HG03025 (cell line): Measurements from ENCODE around the gene DCDC2.
"Not testable (repeated sequence)": the region's sequence is repeated elsewhere in the genome, so short reads cannot be mapped to it uniquely, and the experiment has no call there.

ENCODE experiments used
- ATAC-seq: cut with Tn5 transposase; IDR thresholded peaks from one replicate; pipeline ENCODE4 v1.9.1; 2021; ENCODE audit warnings: mild to moderate bottlenecking, moderate library complexity; ENCODE audit not compliant: unreplicated experiment, low FRiP score

DCDC2 gene

GRCh38 chr6:24273096-24273870 lies 84.6 kb downstream of the DCDC2 start:
- no peak for ATAC-seq

DNA sequence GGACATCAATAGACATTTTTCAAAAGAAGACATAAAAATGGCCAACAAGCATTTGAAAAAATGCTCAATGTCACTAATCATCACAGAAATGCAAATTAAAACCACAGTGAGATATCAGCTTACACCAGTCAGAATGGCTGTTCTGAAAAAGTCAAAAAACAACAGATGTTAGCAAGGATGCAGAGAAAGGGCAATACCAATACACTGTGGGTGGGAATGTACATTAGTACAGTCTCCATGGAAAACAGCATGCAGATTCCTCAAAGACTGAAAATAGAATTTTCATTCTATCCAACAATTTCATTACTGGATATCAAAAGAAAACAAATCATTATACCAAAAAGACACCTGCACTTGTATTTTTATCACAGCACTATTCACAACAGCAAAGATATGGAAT lies 85.3 kb downstream of the DCDC2 start:
- no peak for ATAC-seq

GRCh38 chr6:24272148-24272547 lies 85.7 kb downstream of the DCDC2 start:
- no peak for ATAC-seq

DNA sequence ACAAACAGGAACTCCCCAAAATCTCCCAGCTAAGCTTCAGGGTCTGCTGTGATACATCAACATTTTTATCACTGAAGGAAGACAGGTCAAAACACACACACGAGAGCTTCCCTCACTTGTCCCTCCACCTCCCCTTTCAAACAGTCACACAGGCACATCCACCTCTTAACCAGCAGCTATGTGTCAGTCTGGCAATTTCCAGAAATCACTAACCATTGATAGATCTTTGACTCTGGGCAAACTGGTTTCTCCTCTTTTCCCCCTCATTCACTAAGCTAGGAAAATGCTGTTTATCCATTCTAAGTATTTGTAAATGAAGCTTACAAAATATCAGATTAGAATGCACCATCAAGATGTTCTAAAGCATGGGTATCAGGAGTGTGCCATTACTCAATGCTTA lies 87.8 kb downstream of the DCDC2 start:
- no peak for ATAC-seq

DNA sequence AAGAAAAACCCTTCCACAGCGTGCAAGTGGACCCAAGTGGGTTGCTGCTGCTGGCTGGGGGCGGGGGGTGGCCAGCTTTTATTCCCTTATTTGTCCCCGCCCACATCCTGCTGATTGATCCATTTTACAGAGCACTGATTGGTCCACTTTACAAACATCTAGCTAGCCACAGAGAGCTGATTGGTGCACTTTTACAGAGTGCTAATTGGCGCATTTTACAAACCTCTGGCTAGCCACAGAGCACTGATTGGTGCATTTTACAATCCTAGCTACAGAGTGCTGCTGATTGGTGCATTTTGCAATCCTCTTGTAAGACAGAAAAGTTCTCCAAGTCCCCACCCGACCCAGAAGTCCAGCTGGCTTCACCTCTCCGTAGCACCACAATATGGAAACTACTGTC lies 99.6 kb downstream of the DCDC2 start:
- not testable (repeated sequence) for ATAC-seq

- no peak for ATAC-seq
Measured at GRCh38 chr6:24257282-24257681, 100.6 kb downstream of the DCDC2 start.

GRCh38 chr6:24255676-24256075 lies 102.2 kb downstream of the DCDC2 start:
- ATAC-seq = peak; percentile 84

- no peak for ATAC-seq
Measured at GRCh38 chr6:24253360-24253759, 104.5 kb downstream of the DCDC2 start.

DNA sequence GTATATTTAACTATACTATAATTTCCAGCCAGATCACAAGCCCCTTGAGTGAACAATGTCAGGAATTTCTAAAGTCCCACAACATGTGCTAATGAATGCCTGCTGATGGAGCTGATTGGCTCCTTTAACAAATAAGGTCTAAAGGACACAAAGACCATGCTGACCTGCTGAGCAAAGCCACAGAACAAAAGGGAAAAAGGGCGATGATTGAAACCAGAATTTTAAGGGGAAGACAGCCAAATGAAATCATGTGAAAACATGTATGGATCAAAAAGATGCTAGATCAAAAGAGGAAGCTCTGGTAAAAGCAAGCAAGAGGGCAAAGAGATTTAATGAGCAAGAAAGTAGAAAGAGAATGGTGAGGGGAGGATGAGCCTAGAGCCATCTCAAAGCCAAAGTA lies 105.6 kb downstream of the DCDC2 start:
- ATAC-seq = no peak

- no peak for ATAC-seq
Measured at GRCh38 chr6:24251339-24251738, 106.5 kb downstream of the DCDC2 start.

GRCh38 chr6:24249926-24250325 lies 107.9 kb downstream of the DCDC2 start:
- ATAC-seq = no peak

DNA sequence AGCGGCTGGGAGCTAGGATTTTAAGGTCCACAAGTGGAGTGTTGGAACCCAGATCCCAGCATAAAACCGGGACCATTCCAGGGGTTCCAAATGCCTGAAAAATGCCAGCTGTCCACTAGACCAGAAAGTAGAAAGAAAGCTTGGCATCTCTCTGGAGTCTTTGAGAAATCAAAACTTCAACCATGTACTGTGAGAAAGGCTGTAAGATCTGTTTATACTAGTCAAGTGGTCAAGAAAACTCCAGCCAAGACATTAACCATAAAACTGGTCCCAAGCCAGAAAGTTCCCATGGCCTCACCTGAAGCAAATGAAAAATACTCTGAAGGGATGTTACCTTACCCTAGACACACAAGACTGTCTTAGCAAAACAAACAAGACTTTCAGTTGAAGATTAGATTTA lies 112.6 kb downstream of the DCDC2 start:
- no peak for ATAC-seq

- no peak for ATAC-seq
Measured at GRCh38 chr6:24242924-24243323, 114.9 kb downstream of the DCDC2 start.

- ATAC-seq = not testable (repeated sequence)
Measured at GRCh38 chr6:24241779-24242178, 116.1 kb downstream of the DCDC2 start.

DNA sequence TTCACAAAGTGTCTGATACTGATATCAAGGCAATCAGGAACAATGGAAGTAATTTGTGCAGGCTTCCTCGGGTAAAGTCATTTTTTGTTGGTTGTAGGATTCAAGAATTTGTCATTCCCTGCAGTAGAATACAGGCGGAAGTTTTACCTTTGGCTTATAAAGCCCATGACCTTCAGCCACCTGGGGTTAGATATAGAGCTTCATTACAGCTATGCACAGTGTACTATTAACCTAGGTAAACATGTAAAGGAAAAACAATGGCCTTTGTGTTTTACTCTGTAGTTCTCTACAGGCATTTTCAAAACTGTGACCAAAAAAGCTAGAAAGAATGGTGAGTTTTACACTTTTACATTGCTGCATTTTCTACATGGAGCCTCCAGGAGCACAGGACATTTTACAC lies 116.9 kb downstream of the DCDC2 start:
- no peak for ATAC-seq

- ATAC-seq = no peak
Measured at GRCh38 chr6:24240380-24240928, 117.4 kb downstream of the DCDC2 start.

- no peak for ATAC-seq
Measured at GRCh38 chr6:24238700-24239099, 119.2 kb downstream of the DCDC2 start.

DNA sequence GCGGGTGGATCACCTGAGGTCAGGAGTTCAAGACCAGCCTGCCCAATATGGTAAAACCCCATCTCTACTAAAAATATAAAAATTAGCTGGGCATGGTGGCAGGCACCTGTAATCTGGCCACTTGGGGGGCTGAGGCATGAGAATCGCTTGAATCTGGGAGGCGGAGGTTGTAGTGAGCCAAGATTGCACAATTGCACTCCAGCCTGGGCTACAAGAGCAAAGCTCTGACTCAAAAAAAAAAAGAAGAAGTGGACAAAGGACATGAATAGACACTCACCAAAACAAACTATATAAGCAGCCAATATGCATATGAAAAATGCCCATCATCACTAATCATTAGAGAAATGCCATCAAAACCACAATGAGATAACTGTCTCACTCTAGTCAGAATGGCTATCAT lies 121.1 kb downstream of the DCDC2 start:
- ATAC-seq = not testable (repeated sequence)

DNA sequence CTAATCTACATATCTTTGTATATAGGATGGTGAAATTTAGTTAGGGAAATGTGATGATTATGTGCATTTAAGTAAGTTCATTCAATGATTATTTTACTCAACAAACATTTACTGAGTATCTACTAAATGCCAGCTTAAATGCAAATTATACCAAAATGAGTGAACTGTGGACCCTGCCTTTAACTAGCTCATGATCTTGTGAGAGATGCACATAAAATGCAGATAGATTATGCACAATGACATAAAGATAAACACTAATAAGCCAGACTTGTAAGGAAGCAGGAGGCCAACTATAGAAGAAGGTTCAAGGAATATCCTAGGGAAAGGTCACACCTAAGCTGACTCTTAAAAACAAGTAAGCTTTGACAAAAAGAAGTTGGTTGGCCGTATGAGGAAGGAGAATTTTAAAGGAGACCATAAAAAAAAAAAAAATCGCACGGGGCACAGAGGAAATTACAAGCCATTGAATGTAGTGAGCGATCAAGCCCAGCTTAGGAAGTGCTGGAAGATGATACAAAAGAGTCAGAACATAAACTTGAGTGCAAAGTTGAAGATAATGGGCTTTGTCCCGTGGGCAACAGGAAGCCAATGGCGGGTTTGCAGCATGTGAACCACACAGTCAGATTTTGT lies 123.9 kb downstream of the DCDC2 start:
- no peak for ATAC-seq

GRCh38 chr6:24231438-24231977 lies 126.4 kb downstream of the DCDC2 start:
- ATAC-seq = no peak

DNA sequence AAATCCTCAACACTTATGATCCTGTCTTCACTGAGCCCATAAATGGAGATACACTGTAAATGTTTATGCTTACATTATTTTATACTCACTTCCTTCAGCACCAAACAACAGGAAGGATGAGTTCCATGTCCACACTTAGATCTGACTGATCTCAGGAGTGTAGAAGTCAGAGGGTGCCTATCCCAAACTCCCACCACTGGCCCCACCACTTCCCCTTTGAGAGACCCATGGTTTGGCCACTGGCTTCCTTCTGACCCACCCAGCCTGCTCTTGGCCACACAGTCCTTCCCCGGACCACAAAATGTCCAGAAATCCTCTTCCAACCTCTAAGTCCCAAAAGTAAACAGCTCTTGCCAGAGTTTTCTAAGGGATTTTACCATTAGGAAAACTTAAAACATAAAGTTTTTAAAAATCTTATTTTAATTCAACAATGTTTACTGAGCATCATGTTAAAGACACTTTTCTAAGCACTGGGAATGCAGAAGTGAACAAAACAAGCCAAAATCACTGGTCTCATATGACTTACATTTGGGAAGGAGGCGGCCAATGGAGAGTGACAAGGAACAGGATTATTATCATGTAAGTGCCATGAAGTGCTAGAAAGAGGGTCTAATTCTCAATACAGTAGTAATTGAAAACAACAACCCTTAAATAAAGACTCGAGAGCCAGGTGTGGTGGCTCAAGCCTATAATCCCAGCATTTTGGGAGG lies 128.0 kb downstream of the DCDC2 start:
- ATAC-seq = no peak
